GM18868 (cell line): Measurements from ENCODE around the gene DPH3.

Experiments used
- ATAC-seq: cut with Tn5 transposase; IDR thresholded peaks from one replicate; pipeline ENCODE4 v1.9.1; 2021; ENCODE audit warnings: mild to moderate bottlenecking, moderate library complexity; ENCODE audit not compliant: unreplicated experiment

Gene DPH3

GRCh38 chr3:16236856-16237393 is 27.8 kb downstream of the DPH3 start:
- ATAC-seq = no peak

- no peak for ATAC-seq
These were observed 28.6 kb downstream of the DPH3 start for GRCh38 chr3:16236030-16236639.

- ATAC-seq = no peak
These were observed 30.5 kb downstream of the DPH3 start for GRCh38 chr3:16234281-16234680.

- no peak for ATAC-seq
These were observed 30.9 kb downstream of the DPH3 start for GRCh38 chr3:16233806-16234205.

GRCh38 chr3:16231983-16232382 is 32.8 kb downstream of the DPH3 start:
- ATAC-seq = no peak

- no peak for ATAC-seq
These were observed 35.1 kb downstream of the DPH3 start for GRCh38 chr3:16229681-16230080.

- ATAC-seq = no peak
These were observed 37.2 kb downstream of the DPH3 start for GRCh38 chr3:16227566-16227965.

- ATAC-seq = no peak
These were observed 40.4 kb downstream of the DPH3 start for GRCh38 chr3:16224325-16224724.

GRCh38 chr3:16222547-16222946 is 42.2 kb downstream of the DPH3 start:
- ATAC-seq = no peak

- no peak for ATAC-seq
These were observed 42.8 kb downstream of the DPH3 start for GRCh38 chr3:16221990-16222389.

- no peak for ATAC-seq
These were observed 45.0 kb downstream of the DPH3 start for GRCh38 chr3:16219777-16220176.

GRCh38 chr3:16216373-16216935 is 48.3 kb downstream of the DPH3 start:
- ATAC-seq = no peak

GRCh38 chr3:16214366-16214765 is 50.4 kb downstream of the DPH3 start:
- no peak for ATAC-seq

- ATAC-seq = no peak
These were observed 53.4 kb downstream of the DPH3 start for GRCh38 chr3:16211176-16211904.
